K562 (cell line): ENCODE results near the gene HSPA2. TPM values are rescaled to one million over a fixed set of nuclear protein-coding genes. Genes with fewer than 3 reads are reported as not detected.

Experiments used
- CBFA2T3 ChIP-seq: fragments of 450-650 bp; IDR thresholded peaks from 2 replicates; pipeline ENCODE4 v1.6.1; 2017
- DNMT1 ChIP-seq: fragments of 450-650 bp; IDR thresholded peaks from 2 replicates; pipeline ENCODE4 v1.6.1; 2016; ENCODE audit warnings: antibody characterized with exemption, mild to moderate bottlenecking
- EHMT2 ChIP-seq: fragments of 450-650 bp; IDR thresholded peaks from 2 replicates; pipeline ENCODE4 v1.6.1; 2018; ENCODE audit warnings: antibody characterized with exemption
- HDAC3 ChIP-seq: fragments of 450-650 bp; IDR thresholded peaks from 2 replicates; pipeline ENCODE4 v1.6.1; 2018; ENCODE audit warnings: borderline replicate concordance, mild to moderate bottlenecking, moderate library complexity; ENCODE audit not compliant: partially characterized antibody
- HMGXB4 ChIP-seq: sonication (generic); formaldehyde crosslinking; IDR thresholded peaks from 2 replicates; pipeline ENCODE4 v1.8.1; 2023; ENCODE audit warnings: mild to moderate bottlenecking, missing genetic modification reagents
- KAT8 ChIP-seq: fragments of 450-650 bp; IDR thresholded peaks from 2 replicates; pipeline ENCODE4 v1.6.1; 2016; ENCODE audit warnings: low read depth, mild to moderate bottlenecking
- L3MBTL2 ChIP-seq: fragments of 450-650 bp; IDR thresholded peaks from 2 replicates; pipeline ENCODE4 v1.6.1; 2016; ENCODE audit warnings: mild to moderate bottlenecking, moderate library complexity
- NFYB ChIP-seq: IDR thresholded peaks from 2 replicates; pipeline ENCODE4 v1.6.1; 2011; ENCODE audit warnings: mild to moderate bottlenecking, moderate library complexity; ENCODE audit not compliant: insufficient read length; ENCODE audit errors: extremely low read depth
- REST ChIP-seq, 2 experiments: fragments of 450-650 bp; formaldehyde crosslinking in 1 of 2; IDR thresholded peaks; 2 replicates each; pipeline versions ENCODE4 v1.4.0 to v1.6.1; 2014 to 2020; ENCODE audit warnings: mild to moderate bottlenecking in 2 of 2, borderline replicate concordance in 1 of 2, low read depth in 1 of 2
- ZBTB26 ChIP-seq: fragments of 450-650 bp; formaldehyde crosslinking; IDR thresholded peaks from 2 replicates; pipeline ENCODE4 v1.4.0; 2022; ENCODE audit warnings: missing genetic modification characterization
- ZC3H8 ChIP-seq: fragments of 450-650 bp; IDR thresholded peaks from 2 replicates; pipeline ENCODE4 v1.6.1; 2017
- ZNF324 ChIP-seq: fragments of 250-450 bp; sonication (Bioruptor Pico); IDR thresholded peaks from 2 replicates; pipeline ENCODE4 v1.4.0; 2020; ENCODE audit warnings: mild to moderate bottlenecking
- ZNF436 ChIP-seq: fragments of 250-450, 450-650 bp; sonication (Bioruptor Pico); formaldehyde crosslinking; IDR thresholded peaks from 2 replicates; pipeline ENCODE4 v1.7.0; 2020; ENCODE audit warnings: mild to moderate bottlenecking
- ZNF592 ChIP-seq: fragments of 450-650 bp; IDR thresholded peaks from 2 replicates; pipeline ENCODE4 v1.6.1; 2017; ENCODE audit warnings: antibody characterized with exemption, mild to moderate bottlenecking
- polyA plus RNA-seq, 8 experiments: library from polyadenylated mRNA; depleted of rRNA in 4 of 8; stranded (reverse) in 5 of 8; unstranded in 3 of 8; fragments of >200 nt; fragmentation: Nextera tagmentation in 2 of 8; fragmentation: Illumina TruSeq in 1 of 8; extraction: Ambion mirVana in 2 of 8; extraction: Trizol in 1 of 8; gene quantifications; 2 replicates each; pipeline versions ENCODE4 v1.2.1 to v1.2.3, GENCODE V29; 2011 to 2014; ENCODE audit warnings: inconsistent platforms in 1 of 8, missing spikeins in 1 of 8
- total RNA-seq, 7 experiments: library from RNA; depleted of rRNA in 6 of 7; stranded (reverse); fragments of >200 nt in 6 of 7; fragmentation: Illumina TruSeq in 2 of 7; extraction: Trizol in 2 of 7; gene quantifications; 2 replicates each; pipeline versions ENCODE4 v1.2.1 to v1.2.3, GENCODE V29; 2011 to 2021; ENCODE audit warnings: low replicate concordance in 1 of 7

The HSPA2 gene
- total and polyA plus RNA-seq, 9 of the 15 experiments (the other 6 are each of a cell fraction or from before 2014, with no cell fraction given): not detected

GRCh38 chr14:64502887-64503433 lies 37.6 kb upstream of the HSPA2 start (continued):
- no peak for TF ChIP-seq ZBTB26 (CRISPR knock-in tag)
- TF ChIP-seq DNMT1: no peak
- TF ChIP-seq EHMT2: no peak
- no peak for TF ChIP-seq HMGXB4 (CRISPR knock-in tag)
- no peak for TF ChIP-seq ZNF436
- no peak for TF ChIP-seq REST (IDR thresholded peaks at IDR 0.05; ENCODE audit: borderline replicate concordance)
- TF ChIP-seq REST (CRISPR knock-in tag; IDR thresholded peaks at IDR 0.05; ENCODE audit: low read depth): no peak
- no peak for TF ChIP-seq L3MBTL2
- no peak for TF ChIP-seq NFYB
- no peak for TF ChIP-seq ZNF324 (CRISPR knock-in tag)
- TF ChIP-seq ZC3H8: no peak
- TF ChIP-seq CBFA2T3: peak; percentile 79
- TF ChIP-seq ZNF592: no peak
- TF ChIP-seq KAT8: no peak
- peak; percentile 25 for TF ChIP-seq HDAC3
